Measurements from ENCODE around the gene SLC38A10. TPM values are rescaled to one million over a fixed set of nuclear protein-coding genes. Genes with fewer than 3 reads are reported as not detected.

SLC38A10 gene
- polyA plus RNA-seq, 3 donors, result 40.7 to 115 (median 80.2) TPM

DNA sequence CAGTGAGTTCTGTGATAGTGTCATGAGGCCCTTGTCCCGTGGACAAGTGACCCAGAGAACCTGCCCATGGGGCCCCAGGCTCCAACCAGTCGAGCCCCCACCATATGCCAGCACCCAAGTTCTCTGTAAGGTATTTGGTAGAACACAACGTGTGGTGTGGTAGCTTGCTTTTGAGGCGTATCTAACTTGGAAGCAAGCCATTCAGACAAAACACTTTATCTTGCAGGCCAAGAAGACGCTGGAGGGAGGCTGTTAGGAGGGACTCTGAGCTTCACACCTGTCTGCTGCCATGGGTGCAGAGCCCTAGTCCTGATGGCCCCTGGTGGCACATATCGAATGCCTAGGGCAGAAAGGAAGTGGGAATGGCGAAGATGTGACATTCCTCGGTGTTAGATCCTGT, 54.3 kb downstream of the SLC38A10 start:
- no peak overlapping the region for H3K27ac ChIP-seq (ENCODE audit: low read depth, low read length)
- 63 to 74% (median 71%) methylated on average over 8 of the region's 8 CpGs for WGBS, 3 donors

- no peak overlapping the region for H3K27ac ChIP-seq (ENCODE audit: low read depth, low read length)
Observed at GRCh38 chr17:81239714-81240555, 55.2 kb downstream of the SLC38A10 start.

GRCh38 chr17:81238815-81239713, 56.0 kb downstream of the SLC38A10 start, which contains the start of the genes NDUFAF8 and TEPSIN:
TSS of gene NDUFAF8 (plus strand) at chr17:81239318. CDS start at chr17:81239364, 46 bp downstream.
TSS of gene TEPSIN (minus strand) at chr17:81239055. CDS start at chr17:81239033, 22 bp downstream.
- 0% methylated on average over 87 to 100 of the region's 100 CpGs for WGBS, 3 donors
- no peak within 1 kb of the TSS for H3K27ac ChIP-seq (ENCODE audit: low read depth, low read length)

More at GRCh38 chr17:81239714-81240555, 55.2 kb downstream of the SLC38A10 start:
- 16 to 19% (median 17%) methylated on average over 37 of the region's 37 CpGs for WGBS, 3 donors

DNA sequence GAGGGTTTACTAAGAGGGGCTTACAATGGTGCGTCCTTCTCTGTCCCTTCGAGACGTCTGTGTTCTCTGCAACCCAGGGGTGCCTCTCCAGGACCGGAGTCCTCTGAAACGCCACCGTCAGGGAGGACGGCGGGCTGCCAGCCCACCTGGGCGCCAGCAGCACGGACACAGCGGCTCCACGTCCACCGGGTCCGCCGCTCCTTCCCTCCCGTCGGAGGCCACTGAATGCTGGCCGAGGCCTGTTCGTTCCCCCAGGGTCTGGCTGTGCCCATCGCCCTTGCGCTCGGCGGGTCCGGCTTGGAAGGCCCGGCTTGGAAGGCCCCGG, 56.7 kb downstream of the SLC38A10 start:
- no peak overlapping the region for H3K27ac ChIP-seq (ENCODE audit: low read depth, low read length)
- WGBS, 3 donors, result 0 to 1% (median 1%) methylated on average over 26 of the region's 26 CpGs

DNA sequence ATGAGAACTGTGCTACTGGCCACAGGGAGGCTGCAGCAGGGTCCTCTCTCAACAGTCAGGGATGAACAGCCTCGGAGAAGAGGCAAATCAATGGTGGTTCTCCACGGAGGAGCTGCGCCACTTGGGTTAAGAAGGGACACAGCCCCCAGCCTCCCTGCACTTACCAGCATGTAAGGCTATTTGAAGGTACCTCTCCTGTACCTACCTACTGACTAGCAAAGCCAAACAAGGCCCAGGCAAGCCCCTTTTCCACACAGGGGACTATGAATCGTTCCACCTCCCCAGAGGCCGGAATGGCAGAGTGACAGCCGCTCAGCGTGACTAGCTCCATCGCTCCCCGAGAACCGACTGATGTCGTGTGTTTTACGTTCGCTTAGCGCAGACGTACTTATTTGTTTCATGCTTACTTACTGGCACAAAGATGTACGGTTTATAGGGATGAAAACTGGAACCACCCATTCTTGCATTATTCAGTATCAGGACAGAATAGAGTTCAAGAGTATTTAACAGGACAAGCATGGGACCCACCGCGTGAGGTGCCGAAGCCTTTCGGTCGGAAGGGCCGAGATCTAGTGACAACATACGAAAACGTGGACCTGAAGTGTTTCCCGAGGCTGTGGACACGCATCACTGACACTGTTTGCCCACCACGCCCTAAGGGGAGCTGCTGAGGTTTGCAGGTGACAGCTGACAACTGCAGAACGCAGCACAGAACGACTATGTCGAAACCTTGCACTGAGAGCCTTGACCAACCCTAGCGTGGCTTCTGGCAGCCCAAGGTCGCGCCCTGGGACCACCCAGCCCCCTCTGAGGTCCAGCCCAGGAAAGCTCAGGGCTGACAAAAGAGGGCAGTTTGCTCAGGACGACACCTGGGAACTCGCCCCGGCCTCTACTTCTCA, 57.3 kb downstream of the SLC38A10 start:
- WGBS, 3 donors, result 49 to 59% (median 54%) methylated on average over 36 of the region's 36 CpGs
- no peak overlapping the region for H3K27ac ChIP-seq (ENCODE audit: low read depth, low read length)

DNA sequence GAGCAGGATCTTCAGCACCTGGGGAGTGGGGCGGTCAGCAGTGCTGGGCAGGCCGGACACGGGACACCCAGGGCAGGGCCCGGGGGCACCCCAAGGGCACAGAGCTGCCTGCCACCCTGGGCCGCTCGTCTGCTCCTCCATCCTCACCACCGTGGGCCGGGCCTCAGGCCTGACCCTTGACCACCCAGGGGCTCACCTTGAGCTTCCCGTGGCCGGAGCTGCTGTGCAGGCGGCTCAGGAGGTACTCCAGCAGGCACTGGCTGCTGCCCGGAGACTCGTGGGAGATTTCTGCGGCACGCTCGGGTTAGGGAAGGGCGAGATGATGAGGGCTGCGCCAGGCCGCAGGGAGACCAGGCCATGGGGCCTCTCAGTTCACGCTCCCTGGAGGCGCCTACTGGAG, 58.3 kb downstream of the SLC38A10 start:
- WGBS, 3 donors, result 91 to 93% (median 92%) methylated on average over 16 to 21 of the region's 21 CpGs

DNA sequence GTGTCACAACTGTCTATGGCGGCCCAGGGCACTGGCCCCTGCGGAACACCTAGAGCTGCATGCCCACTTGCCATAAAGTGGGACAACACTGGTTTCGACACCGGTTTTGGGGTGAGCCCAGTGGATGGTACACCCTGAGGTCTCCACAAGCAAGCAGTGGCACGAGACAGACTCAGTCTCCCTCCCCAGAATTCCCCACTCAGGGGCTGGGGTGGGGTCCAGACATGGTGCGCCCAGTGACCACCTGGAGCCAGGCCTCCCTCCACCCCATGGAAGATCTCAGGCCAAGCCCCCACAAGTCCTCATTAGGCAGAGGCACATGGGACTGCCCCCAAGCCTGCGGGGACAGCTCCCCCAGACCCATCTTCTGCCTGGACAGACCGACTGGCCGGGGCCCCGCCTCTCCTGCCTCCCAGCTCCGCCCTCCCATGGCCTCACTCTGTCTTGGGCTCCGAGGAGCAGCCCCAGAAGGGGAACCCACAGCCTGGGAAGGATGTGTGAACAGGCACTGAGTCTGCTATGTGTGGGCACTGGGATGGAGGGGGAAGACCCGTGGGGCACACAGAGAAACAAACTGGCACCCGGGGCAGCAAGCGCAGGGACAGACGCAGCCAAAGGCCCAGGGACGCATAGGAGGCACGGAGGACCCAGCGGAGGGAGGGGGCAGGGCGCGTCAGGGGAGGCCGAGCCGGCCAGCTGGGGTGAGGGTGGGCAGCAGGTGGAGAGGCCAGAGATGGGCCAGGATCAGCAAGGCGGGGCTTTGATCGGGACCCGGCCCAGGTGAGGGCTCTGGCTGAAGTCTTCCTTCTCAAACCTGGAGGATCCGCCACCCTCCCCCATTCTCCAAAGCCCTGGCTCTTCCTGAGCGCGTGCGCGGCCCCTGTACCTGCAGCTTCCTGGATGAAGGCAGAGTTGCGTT, 59.0 kb downstream of the SLC38A10 start:
- no peak overlapping the region for H3K27ac ChIP-seq (ENCODE audit: low read depth, low read length)
- WGBS, 3 donors, result 89 to 92% (median 90%) methylated on average over 26 to 32 of the region's 32 CpGs

More for the DNA sequence above, 58.3 kb downstream of the SLC38A10 start:
- no peak overlapping the region for H3K27ac ChIP-seq (ENCODE audit: low read depth, low read length)

DNA sequence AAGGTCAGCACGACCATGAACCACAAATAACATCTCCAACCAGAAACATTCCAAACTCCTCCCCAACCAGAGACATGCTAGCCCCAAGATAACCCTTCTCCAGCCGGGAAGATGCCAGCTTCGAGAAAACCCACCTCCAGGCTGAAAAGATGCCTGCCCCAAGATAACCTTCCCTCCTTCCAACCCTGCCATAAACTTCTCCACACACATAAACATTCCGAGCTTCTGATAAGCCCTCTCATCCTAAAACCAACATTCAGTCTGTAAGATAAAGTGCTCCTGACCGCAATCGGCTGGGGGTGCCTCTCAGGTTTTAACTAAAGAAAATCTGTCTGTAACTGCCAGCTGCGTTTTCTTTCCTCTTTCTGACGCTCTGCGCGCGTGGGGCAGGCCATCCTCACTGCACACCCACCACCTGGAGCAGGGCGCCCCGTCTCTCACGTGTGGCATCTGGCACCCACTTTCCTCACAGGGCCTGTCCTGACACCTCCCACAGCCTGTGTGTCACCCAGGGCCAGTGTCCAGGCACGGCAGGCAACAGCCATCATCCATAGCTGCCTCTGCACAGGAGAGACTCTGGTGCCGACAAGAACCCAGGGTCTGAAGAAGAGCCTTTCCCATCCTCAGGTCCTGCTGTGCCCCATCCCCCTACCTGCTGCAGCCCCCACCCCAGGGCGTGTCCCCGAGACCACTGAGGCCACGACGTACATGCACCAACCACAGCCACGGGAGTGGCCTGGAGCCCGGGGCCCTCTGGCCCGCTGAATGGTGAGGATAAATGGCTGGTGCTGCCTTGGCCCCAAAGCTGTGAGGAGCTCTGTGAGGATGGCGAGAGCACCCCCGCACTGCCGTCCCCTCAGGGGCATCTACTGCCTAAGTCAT, 59.9 kb downstream of the SLC38A10 start:
- WGBS, 3 donors, result 86 to 88% (median 87%) methylated on average over 26 of the region's 26 CpGs
- no peak overlapping the region for H3K27ac ChIP-seq (ENCODE audit: low read depth, low read length)

DNA sequence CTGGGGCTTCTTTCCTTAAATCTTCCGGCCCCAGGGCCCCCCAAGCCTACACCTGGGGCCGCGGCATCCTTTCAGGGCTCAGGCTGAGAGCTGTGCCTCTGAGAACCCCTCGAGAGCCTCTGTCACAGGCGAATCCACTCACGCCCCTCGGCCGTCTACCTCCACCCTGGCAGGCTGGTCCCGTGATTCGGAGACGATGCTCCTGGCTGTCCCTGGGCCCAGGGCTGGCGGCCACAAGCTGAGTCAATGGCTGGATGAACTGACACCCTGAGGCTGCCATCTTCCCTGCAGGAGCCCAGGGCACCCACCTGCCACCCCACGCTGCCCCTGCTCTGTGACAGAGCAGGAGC, 60.6 kb downstream of the SLC38A10 start:
- H3K27ac ChIP-seq (ENCODE audit: low read depth, low read length), result no peak overlapping the region
- WGBS, 3 donors, result 84 to 90% (median 87%) methylated on average over 13 of the region's 13 CpGs

DNA sequence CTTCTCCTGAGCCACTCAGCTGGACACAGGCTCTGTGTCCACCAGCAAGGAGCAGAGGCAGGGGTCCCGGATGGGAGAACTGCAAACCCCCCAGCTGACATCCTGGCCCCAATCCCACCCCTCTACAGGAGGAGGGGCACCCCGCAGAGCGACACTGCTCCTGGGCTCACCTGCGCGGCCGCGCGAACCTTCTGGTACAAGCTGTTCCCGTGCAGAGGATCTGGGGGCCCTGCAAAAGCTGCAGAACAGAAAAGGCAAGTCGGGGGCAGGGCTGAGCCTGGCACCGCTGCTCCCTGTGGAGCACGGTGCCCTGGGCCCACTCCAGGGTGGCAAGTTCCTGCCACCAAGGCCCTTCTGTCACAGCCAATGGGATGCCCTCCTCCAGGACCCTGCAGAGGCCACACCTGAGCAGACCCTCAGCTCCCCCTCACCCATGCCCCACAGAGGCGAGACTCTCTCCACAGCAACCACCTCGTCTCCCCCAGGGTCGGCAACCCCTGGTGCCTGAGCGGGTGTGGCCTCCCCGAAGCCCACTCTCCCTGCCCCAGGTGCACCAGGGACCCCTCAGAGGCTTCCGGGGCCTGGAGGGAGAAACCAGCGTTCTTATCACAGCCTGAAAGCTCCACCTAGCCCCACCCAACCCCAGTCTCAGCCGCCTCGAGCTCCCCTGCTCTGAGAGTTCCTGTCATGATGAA, 61.1 kb downstream of the SLC38A10 start:
- H3K27ac ChIP-seq (ENCODE audit: low read depth, low read length), result no peak overlapping the region
- WGBS, 3 donors, result 89 to 93% (median 91%) methylated on average over 20 to 21 of the region's 21 CpGs

DNA sequence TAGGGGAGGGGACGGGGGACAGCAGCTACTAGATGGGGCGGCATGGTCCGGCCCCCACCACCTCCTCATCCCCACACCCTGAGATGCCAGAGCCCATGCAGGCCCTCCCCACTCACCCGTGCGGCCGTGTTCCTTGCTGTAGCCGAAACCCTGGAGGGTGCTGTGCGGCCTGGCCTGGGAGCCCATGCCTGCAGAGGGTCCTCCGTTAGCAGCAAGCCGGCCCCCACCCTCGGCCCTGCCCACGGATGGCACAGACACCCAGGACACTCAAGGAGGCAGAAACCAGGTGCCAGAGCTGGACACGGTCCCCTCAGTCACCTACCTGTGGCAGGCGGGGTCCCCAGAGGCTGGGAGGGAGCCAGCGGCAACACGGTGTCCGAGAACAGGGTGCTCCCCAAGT, 61.8 kb downstream of the SLC38A10 start:
- H3K27ac ChIP-seq (ENCODE audit: low read depth, low read length), result no peak overlapping the region
- WGBS, 3 donors, result 89 to 94% (median 91%) methylated on average over 16 to 17 of the region's 17 CpGs

GRCh38 chr17:81232616-81233241, 62.4 kb downstream of the SLC38A10 start:
- H3K27ac ChIP-seq (ENCODE audit: low read depth, low read length), result no peak overlapping the region
- WGBS, 3 donors, result 90 to 92% (median 92%) methylated on average over 19 of the region's 19 CpGs

DNA sequence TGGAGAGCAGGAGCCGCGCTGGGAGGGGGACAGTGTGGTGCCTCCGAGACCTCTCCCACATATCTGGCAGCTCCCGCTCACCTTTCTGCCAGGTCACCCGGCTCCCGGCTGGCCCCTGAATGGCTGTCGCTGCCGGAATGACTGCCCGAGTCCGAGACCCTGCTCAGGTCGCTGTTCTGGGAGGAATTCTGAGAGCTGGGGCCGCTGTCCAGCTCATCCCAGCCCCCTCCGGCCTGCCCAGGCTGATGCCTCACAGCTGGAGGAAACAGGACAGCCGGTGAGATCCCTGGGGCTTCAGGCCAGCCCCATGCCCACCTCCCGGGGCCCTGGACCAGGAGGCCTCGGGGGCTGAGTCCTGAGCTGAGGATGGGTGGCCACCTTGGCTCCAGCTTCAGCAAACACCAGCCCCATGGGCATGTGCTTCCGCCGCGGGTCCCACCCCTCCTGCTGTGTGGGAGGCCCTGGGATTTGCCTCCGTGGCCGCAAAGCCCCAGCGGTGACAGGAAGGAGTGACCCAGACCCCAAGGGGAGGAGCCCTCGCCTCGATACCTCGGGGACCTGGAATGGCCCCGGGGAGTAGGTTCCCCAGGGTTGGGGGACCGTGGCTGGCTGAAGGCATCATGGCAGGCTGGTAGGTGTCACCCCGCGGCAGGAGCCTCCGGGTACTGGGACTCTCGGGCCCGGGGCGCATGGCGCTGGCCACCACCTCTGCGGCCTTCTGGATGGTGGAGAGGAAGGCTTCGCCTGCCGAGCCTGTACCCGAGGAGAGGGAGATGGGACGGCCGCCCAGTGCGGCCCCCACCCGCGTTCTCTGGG, 63.1 kb downstream of the SLC38A10 start:
- H3K27ac ChIP-seq (ENCODE audit: low read depth, low read length), result no peak overlapping the region
- WGBS, 3 donors, result 92 to 93% (median 92%) methylated on average over 40 to 43 of the region's 43 CpGs

DNA sequence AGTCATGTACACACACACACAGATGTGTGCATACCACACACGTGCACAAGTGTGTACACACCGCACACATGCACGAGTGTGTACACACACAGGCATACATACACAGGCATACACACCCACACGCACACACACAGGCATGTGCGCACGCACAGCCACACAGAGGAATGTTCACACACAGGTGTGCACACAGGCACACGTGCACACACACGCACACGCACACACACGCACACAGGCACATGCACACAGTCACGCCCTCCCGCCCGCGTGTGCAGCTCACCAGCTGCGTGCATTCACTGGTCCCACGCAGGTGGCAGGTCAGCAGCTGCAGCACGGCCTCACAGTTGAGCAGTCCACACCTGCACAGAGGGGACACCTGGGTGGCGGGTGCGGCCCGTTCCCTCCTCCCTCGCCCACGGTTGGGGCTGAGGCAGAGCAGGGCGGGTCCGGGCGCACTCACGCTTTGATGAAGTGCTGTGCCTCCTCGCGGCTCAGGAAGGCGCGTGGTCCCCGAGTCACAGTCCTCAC, 63.9 kb downstream of the SLC38A10 start:
- no peak overlapping the region for H3K27ac ChIP-seq (ENCODE audit: low read depth, low read length)
- WGBS, 3 donors, result 92% methylated on average over 29 to 31 of the region's 31 CpGs
